Pulmonary artery endothelial cell (primary cell): ENCODE measurements around the gene PTPRB. TPM values are rescaled to one million over a fixed set of nuclear protein-coding genes. Genes with fewer than 3 reads are reported as not detected.

Experiments
- DNase-seq: peaks from one replicate; pipeline ENCODE4 v3.0.0-alpha.2; 2011; ENCODE audit warnings: low read depth, low spot score
- total RNA-seq: library from RNA; depleted of rRNA; stranded (reverse); fragments of >200 nt; gene quantifications from 2 replicates; pipeline ENCODE4 v1.2.3, GENCODE V29; 2014

Gene PTPRB
- total RNA-seq, 1 donor from 2014 or later = 98.7 TPM

GRCh38 chr12:70467476-70467875, 169.8 kb downstream of the PTPRB start:
- DNase-seq = no peak

- DNase-seq = no peak
Measured at GRCh38 chr12:70466753-70467152, 170.5 kb downstream of the PTPRB start.
